Eye (tissue), 1 donor: ENCODE data around the gene C3orf85.

Source experiments
- DNase-seq: peaks from one replicate; pipeline ENCODE4 v3.0.0-alpha.2; 2015

C3orf85 gene

DNA sequence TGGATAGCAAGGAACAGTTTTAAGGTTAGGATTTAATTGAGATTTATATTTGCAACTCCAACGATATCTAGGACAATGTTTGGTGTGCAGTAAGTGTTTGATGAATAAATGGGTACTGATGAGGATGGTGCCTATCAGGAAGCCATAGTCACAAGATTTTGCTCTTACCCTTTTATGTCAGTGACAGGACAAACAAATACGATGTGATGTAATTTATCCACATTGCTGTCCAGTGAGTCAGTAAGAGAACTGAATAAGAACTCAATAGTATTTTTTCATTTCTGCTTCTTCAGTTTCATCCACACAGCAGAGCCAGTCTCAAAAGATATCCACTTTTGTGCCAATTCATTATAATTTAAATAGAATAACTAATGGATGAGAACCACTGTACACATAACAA, 18.5 kb downstream of the C3orf85 start:
- DNase-seq, result no peak

GRCh38 chr3:109155828-109156227, 19.3 kb downstream of the C3orf85 start:
- DNase-seq, result no peak

DNA sequence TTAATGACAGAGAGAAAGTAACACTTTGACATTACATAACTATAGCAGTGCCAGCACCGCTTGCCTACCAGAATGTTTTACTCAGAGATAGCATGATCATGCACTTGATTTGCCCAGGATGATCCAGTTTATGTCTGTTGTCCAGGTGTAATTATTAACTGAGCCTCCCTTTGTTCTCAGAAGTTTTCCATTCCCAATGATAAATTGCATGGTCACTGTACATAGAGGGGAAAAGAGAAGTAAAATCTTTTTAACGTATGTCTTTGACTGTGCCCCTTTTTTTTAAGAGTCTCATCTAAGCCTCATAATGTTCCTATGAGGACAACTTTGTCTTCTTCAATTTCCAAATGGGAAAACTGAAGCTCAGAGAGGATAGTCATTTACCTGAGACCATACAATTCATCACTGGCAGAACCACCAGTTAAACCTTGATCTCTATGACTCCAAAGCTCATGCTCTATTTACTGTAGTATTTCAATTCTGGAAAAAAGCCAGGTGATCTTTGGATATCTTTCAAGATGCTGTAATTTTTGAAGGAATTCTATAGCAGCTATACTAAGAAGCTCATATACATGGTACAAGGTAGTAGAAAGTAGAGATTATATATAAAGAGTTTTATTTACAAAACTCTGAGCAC, 25.1 kb downstream of the C3orf85 start:
- no peak for DNase-seq

DNA sequence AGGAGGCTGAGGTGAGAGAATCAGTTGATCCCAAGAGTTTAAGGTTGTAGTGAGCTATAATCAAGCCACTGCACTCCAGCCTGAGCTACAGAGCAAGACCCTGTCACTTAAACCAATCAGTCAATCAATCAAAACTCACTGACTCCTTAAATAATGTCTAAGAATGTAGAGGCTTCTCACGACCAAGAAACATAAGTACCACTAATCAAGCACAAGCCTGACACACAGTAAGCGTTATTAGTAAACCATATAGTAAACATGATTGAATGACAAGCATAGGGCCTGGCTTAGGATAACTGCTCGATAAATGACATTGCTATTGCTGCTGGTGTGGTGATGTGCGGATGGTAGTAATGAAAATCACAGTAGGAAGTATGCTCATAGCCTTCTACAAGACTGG, 29.4 kb downstream of the C3orf85 start:
- no peak for DNase-seq

GRCh38 chr3:109171479-109171878, 35.0 kb downstream of the C3orf85 start:
- DNase-seq, result no peak

GRCh38 chr3:109175411-109175810, 38.9 kb downstream of the C3orf85 start:
- DNase-seq, result no peak

GRCh38 chr3:109176726-109177125, 40.2 kb downstream of the C3orf85 start:
- DNase-seq, result no peak

DNA sequence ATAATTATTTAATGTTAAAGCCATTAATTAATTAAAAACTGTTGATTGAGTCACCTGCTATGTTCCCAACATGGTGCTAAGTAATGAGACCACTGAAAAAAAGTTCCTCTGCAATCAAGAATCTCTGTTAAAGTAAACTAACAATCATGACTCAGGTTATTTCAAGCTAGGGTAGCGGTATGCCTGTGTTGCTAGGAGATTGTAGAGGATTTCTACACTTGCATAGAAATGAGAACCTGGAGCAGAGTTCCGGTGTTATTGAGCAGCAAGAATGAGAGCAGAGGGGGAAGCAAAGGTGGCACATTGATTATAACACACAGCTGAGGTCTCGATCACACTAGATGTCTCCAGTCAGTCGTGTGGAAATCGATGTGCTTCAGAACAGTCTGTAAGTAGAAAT, 41.4 kb downstream of the C3orf85 start:
- peak; percentile 19 for DNase-seq

GRCh38 chr3:109178708-109179107, 42.2 kb downstream of the C3orf85 start:
- no peak for DNase-seq

DNA sequence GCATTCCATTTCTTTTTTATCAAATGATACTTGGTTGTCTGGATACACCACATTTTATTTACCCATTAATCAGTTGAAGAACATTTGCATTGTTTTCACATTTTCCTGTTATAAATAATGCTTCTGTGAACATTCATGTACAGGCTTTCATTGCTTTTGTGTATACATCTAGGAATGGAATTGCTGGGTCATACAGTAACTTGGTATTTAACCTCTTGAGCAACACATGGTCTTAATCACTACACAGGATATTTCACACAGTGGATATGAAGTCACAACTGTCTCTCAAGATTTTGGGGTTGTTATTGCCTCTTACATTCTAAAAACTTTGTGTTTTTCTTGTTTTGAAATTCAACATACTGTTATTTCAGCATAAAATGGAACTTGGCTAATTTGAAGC, 48.2 kb downstream of the C3orf85 start:
- no peak for DNase-seq

DNA sequence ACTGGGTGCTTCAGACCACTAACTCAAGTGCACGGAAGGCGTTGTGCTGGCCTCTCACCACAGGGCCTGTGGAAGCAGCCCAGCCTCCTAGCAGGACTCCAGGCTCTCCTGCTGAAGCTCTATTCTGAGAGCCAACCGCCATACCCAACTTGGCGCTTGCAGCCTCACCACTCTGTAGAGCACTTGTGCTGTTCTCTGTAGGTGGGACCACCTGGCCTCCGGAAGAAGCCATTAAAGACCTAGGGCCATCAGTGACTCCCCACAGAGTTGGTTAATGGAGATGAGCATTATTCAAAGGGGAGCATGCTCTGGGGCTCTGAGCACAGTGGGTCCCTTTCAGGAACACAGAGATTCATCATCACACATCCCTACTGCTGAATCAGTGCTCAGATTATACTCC, 50.9 kb downstream of the C3orf85 start:
- DNase-seq, result no peak

DNA sequence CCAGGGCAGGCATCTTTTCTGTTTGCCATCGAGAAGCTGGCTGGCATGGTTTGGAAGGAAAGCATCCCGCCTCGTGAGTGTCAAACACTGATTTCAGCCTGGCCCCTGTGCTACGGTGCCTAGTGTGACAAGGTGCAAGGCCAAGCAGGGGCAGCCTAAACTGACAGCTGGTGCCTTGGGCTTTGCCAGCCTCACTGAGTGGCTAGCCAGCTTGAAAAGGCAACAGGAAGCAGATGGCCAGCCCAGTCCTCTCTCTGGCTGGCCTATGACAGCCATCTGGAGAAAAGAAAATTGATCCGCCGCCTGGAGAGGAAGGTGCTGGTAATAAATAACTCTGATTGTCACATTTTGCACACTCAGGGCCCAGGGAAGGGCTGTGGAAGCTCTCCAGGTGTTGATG, 52.2 kb downstream of the C3orf85 start:
- peak; percentile 71 for DNase-seq

DNA sequence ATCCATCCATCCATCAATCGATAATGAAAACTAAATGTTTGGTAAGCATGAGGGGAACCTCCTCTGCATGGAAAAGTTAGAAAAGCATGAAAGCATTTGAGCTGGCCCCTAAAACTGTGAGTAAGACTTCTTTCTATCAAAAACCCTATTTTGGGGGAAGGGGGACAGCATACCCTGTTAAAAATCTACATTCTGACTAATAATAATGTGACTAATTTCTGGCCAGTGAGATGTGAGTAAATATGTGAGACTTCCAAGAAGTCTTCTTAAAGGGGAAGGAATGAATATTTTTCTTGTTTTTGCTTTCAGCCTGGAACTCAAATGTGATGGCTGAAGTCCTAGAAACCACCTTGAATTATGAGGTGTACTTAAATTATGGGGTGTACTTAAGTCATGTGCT, 54.9 kb downstream of the C3orf85 start:
- DNase-seq, result no peak

- no peak for DNase-seq
Observed at GRCh38 chr3:109195815-109196214, 59.3 kb downstream of the C3orf85 start.
